ENCODE data around the gene MT1F.

The MT1F gene

DNA sequence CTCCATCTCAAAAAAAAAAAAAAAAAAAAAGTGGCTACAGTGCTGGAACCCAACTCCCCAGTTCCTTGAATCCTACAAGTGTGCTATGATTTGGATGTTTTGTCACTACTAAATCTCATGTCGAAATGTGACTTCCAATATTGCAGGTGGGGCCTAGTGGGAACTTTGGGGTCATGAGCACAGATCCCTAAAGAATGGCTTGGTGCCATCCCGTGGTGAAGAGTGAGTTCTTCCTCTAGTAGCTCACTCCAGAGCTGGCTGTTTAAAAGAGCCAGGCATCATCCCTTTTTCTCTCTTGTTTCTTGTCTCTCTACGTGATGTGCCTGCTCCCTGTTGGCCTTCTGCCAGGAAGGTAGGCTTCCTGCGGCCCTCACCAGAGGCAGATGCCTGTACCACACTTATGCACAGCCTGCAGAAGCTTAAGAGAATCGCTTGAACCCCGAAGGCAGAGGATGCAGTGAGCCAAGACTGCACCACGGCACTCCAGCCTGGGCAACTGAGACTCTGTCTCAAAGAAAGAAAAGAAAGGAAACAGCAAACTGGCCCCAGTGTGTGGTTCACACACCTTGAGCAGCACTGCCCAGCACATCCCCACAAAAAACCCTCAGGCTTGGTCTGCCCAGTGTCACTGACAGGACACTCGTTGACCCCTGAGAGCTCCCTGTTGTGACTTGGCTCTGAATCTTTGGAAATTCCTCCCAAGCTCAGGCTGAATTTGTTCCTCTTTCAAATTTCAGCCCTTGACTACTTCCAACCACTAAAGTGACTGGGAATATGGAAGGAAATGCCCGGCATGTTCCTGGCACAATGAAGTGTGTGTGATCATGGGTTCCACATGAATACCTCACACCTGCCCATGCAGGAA is 29.0 kb upstream of the MT1F start:
- no peak for FAIRE-seq
- DNase-seq (ENCODE audit: insufficient read length), result no peak

DNA sequence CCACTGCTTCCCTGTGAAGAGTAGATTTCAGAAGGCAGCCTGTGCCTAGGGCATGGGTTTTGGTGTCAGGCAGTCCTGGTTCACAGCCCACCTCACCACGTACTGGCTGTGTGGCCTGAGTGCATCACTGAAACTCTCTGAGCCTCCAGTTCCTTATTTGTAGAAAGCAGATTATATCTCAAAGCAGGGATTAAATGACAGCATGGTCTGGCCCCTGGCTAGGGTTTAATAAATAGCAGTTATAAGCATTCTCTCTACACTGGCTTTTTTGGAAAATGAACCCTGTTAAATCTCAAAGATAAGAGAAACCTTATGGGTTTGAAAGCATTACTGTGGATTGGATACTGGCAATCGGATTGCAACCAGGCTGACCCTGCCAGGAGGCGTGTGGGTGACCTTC is 28.2 kb upstream of the MT1F start:
- TF ChIP-seq POLR2AphosphoS5 (IDR thresholded peaks at IDR 0.05; ENCODE audit: low read depth, low read length), result no peak
- TF ChIP-seq POLR2A (IDR thresholded peaks at IDR 0.05; ENCODE audit: low read depth, low read length), result no peak
- TF ChIP-seq TAF1 (IDR thresholded peaks at IDR 0.05; ENCODE audit: borderline replicate concordance, low read depth, low read length), result no peak
- FAIRE-seq, result no peak

More for the DNA sequence above, 29.0 kb upstream of the MT1F start:
- TF ChIP-seq TAF1 (IDR thresholded peaks at IDR 0.05; ENCODE audit: borderline replicate concordance, low read depth, low read length) (no peak), POLR2AphosphoS5 (IDR thresholded peaks at IDR 0.05; ENCODE audit: low read depth, low read length) (no peak), POLR2A (IDR thresholded peaks at IDR 0.05; ENCODE audit: low read depth, low read length) (no peak)

DNA sequence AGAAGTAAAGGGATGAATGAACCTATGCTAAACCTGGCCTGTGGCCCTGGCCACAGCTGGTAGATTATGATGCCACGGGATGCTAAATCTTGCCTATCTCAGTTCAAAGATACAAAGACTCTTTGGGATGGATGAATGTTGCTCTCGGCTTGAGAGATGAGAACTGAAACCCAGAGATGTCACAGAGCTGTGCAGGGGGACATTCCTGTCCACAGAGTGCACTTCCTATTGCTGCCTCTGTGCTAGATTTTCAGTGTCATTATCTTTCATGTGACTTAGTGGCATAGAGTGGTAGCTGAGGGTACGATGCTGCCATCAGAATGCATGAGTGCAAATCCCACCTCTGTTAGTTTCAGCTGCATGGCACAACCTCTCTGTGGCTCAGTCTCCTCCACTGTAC is 27.6 kb upstream of the MT1F start:
- DNase-seq (ENCODE audit: insufficient read length) (no peak), FAIRE-seq (peak; percentile 74)
- TF ChIP-seq TAF1 (IDR thresholded peaks at IDR 0.05; ENCODE audit: borderline replicate concordance, low read depth, low read length), result no peak
- TF ChIP-seq POLR2AphosphoS5 (IDR thresholded peaks at IDR 0.05; ENCODE audit: low read depth, low read length), result no peak
- TF ChIP-seq POLR2A (IDR thresholded peaks at IDR 0.05; ENCODE audit: low read depth, low read length), result no peak

More for the DNA sequence above, 28.2 kb upstream of the MT1F start:
- no peak for DNase-seq (ENCODE audit: insufficient read length)

DNA sequence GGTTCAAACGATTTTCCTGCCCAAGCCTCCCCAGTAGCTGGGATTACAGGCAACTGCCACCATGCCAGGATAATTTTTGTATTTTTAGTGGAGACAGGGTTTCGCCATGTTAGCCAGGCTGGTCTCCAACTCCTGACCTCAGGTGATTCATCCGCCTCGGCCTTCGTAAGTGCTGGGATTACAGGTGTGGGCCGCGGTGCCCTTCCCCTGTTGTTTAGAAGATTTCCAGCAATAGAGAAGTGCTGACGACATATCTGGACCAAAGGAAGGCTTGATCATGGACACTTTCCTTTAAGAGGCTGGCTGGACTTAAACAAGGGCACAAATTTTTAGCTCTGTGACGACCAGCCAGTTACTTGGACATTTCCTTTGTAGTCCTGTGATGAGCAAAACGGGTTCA is 26.6 kb upstream of the MT1F start:
- DNase-seq (ENCODE audit: insufficient read length) (no peak), FAIRE-seq (no peak)
- TF ChIP-seq POLR2AphosphoS5 (IDR thresholded peaks at IDR 0.05; ENCODE audit: low read depth, low read length) (no peak), POLR2A (IDR thresholded peaks at IDR 0.05; ENCODE audit: low read depth, low read length) (no peak), TAF1 (IDR thresholded peaks at IDR 0.05; ENCODE audit: borderline replicate concordance, low read depth, low read length) (no peak)

DNA sequence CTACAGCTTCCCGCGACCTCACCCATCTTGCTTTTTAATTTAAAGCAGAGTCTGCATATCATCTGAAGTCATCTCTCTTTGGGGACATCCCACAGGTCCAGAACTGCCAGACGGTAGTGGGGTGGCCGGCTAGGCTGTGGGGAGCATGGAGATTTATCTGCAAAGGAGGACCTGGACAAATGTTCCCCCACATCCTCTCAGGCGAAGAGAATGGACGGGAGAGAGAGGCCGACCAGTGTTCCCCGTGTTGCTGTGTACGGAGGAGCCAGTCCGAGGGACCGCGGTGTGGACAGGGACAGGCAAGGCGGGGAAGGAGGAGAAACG is 26.0 kb upstream of the MT1F start:
- TF ChIP-seq POLR2AphosphoS5 (IDR thresholded peaks at IDR 0.05; ENCODE audit: low read depth, low read length), result no peak
- FAIRE-seq (no peak), DNase-seq (ENCODE audit: insufficient read length) (no peak)

DNA sequence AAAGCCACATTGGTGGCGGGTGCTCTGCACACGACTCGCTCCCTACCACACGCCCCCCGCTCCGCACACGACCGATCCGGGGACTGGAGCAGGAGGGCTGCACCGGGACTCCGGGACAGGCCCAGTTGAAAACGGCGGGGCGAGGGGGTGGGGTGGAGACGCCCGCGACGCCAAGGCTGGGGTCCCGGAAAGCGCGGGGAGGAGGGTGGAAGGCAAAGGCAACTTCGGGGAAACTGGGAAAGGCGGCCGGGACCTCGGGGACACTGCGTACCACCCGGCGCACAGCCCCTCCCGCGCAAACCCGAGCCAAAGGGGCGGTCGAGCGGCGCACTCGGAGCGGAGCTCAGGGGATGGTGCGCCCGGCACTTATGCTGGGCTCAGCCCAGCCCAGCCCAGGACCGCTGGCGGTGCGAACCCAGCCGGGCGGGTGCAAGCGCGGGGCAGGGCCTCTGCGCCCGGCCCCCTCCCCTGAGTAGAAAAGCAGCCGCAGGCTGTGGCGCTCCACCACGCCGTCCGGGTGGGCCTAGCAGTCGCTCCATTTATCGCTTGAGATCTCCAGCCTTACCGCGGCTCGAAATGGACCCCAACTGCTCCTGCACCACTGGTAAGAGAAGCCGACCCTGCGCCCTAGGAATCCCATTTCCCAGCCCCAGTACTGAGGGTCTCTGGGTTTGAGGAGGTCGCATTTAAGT is 25.5 kb upstream of the MT1F start, which contains the start of gene MT1M:
TSS of gene MT1M (plus strand) at position 504 of the 692 bp plus-strand sequence. CDS start at position 577, 73 bp downstream.
- TF ChIP-seq TAF1 (IDR thresholded peaks at IDR 0.05; ENCODE audit: borderline replicate concordance, low read depth, low read length), result no peak
- TF ChIP-seq POLR2AphosphoS5 (IDR thresholded peaks at IDR 0.05; ENCODE audit: low read depth, low read length), result no peak
- no peak for TF ChIP-seq POLR2A (IDR thresholded peaks at IDR 0.05; ENCODE audit: low read depth, low read length)
- DNase-seq (ENCODE audit: insufficient read length) (no peak), FAIRE-seq (no peak)

DNA sequence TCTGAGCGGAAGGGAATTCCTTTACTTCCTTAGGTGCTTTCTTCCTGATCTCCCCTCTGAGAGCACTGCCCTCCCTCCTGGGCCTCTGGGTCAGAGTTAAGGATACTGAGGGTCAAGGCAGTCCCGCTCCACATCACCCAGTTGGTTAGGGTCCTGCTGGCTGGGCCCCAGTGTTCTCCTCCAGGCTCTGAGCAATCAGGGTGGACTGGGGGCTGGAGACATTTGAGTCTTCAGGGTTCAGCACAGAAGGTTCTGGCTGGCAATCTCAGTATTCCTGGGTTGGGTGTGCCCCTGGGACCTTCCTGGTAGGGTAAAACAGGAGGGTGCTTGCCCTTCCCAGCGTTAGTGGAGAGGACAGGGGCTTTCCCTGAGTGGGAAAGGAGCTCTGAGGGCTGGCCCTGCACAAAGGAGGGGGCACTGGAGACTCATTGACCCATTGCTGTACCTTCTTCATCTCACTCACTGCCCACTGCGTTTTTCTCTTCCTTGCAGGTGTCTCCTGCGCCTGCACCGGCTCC is 24.9 kb upstream of the MT1F start:
- TF ChIP-seq TAF1 (IDR thresholded peaks at IDR 0.05; ENCODE audit: borderline replicate concordance, low read depth, low read length) (no peak), POLR2AphosphoS5 (IDR thresholded peaks at IDR 0.05; ENCODE audit: low read depth, low read length) (no peak), POLR2A (IDR thresholded peaks at IDR 0.05; ENCODE audit: low read depth, low read length) (no peak)
- DNase-seq (ENCODE audit: insufficient read length) (no peak), FAIRE-seq (no peak)

DNA sequence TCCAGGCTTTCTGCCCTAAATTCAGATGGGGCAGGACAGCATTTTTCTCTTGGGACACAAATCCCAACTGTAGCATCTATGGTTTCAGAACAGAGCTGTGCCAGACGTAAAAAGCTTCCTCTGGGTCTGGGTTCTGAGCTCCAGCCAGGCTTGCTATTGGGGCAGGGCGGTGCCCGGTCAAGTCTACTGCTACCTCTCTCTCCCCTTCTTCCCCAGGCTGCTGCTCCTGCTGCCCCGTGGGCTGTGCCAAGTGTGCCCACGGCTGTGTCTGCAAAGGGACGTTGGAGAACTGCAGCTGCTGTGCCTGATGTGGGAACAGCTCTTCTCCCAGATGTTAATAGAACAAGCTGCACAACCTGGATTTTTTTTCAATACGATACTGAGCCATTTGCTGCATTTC is 24.2 kb upstream of the MT1F start:
- TF ChIP-seq TAF1 (IDR thresholded peaks at IDR 0.05; ENCODE audit: borderline replicate concordance, low read depth, low read length) (no peak), POLR2A (IDR thresholded peaks at IDR 0.05; ENCODE audit: low read depth, low read length) (no peak), POLR2AphosphoS5 (IDR thresholded peaks at IDR 0.05; ENCODE audit: low read depth, low read length) (no peak)
- FAIRE-seq, result no peak
- DNase-seq (ENCODE audit: insufficient read length), result no peak

DNA sequence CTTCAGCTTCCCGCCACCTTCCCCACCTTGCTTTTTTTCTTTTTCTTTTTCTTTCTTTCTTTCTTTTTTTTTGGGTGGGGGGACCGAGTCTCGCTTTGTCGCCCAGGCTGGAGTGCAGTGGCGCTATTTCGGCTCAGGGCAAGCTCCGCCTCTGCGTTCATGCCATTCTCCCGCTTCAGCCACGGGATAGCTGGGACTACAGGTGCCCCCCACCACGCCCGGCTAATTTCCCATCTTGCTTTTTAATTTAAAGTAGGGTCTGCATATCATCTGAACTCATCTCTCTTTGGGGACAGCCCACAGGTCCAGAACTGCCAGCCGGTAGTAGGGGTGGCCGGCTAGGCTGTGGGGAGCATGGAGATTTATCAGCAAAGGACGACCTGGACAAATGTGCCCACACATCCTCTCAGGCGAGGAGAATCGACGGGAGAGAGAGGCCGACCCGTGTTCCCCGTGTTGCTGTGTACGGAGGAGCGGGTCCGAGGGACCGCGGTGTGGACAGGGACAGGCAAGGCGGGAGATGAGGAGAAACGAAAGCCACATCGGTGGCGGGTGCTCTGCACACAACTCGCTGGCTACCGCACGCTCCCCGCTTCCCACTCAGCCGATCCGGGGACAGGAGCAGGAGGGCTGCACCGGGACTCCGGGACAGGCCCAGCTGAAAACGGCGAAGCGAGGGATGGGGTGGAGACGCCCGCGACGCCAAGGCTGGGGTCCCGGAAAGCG is 22.9 kb upstream of the MT1F start:
- FAIRE-seq (no peak), DNase-seq (ENCODE audit: insufficient read length) (no peak)
- no peak for TF ChIP-seq POLR2A (IDR thresholded peaks at IDR 0.05; ENCODE audit: low read depth, low read length)
- TF ChIP-seq POLR2AphosphoS5 (IDR thresholded peaks at IDR 0.05; ENCODE audit: low read depth, low read length), result no peak
- no peak for TF ChIP-seq TAF1 (IDR thresholded peaks at IDR 0.05; ENCODE audit: borderline replicate concordance, low read depth, low read length)

DNA sequence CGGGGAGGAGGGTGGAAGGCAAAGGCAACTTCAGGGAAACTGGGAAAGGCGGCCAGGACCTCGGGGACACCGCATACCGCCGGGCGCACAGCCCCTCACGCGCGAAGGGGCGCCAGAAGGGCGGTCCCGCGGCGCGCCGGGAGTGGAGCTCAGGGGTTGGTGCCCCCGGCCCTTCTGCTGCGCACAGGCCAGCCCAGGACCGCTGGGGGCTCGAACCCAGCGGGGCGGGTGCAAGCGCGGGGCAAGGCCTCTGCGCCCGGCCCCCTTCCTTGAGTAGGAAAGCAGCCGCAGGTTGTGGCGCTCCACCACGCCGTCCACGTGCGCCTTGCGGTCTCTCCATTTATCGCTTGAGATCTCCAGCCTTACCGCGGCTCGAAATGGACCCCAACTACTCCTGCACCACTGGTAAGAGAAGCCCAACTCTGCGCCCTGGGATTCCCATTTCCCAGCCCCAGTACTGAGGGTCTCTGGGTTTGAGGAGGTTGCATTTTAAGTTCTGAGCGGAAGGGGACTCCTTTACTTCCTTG is 22.3 kb upstream of the MT1F start:
- FAIRE-seq (no peak), DNase-seq (ENCODE audit: insufficient read length) (no peak)
- TF ChIP-seq POLR2AphosphoS5 (IDR thresholded peaks at IDR 0.05; ENCODE audit: low read depth, low read length), result no peak
- no peak for TF ChIP-seq POLR2A (IDR thresholded peaks at IDR 0.05; ENCODE audit: low read depth, low read length)
- no peak for TF ChIP-seq TAF1 (IDR thresholded peaks at IDR 0.05; ENCODE audit: borderline replicate concordance, low read depth, low read length)
